ENCODE data around the gene PTPN6.
A peak's percentile ranks its signal among the peaks of the same experiment; 100 is the strongest.

PTPN6 gene

GRCh38 chr12:6939191-6939540 lies 12.0 kb upstream of the PTPN6 start:
- no peaks in the 10 kb centered on the region for H3K9me3 Mint-ChIP-seq
- TF ChIP-seq, protein P1, sequence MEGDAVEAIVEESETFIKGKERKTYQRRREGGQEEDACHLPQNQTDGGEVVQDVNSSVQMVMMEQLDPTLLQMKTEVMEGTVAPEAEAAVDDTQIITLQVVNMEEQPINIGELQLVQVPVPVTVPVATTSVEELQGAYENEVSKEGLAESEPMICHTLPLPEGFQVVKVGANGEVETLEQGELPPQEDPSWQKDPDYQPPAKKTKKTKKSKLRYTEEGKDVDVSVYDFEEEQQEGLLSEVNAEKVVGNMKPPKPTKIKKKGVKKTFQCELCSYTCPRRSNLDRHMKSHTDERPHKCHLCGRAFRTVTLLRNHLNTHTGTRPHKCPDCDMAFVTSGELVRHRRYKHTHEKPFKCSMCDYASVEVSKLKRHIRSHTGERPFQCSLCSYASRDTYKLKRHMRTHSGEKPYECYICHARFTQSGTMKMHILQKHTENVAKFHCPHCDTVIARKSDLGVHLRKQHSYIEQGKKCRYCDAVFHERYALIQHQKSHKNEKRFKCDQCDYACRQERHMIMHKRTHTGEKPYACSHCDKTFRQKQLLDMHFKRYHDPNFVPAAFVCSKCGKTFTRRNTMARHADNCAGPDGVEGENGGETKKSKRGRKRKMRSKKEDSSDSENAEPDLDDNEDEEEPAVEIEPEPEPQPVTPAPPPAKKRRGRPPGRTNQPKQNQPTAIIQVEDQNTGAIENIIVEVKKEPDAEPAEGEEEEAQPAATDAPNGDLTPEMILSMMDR (IDR thresholded peaks at IDR 0.05): no peak
- DNase-seq: no peak

GRCh38 chr12:6941267-6941666 lies 9.9 kb upstream of the PTPN6 start:
- TF ChIP-seq, protein P1 (IDR thresholded peaks at IDR 0.05): no peak
- H3K27me3 Mint-ChIP-seq (ENCODE audit: low read depth, poor library complexity): peaks cover 2% of the 10 kb centered on the region
- no peak overlapping the region for H3K4me3 Mint-ChIP-seq
- DNase-seq: no peak
- H3K27ac Mint-ChIP-seq: no peak overlapping the region
- peaks cover 35% of the 10 kb centered on the region for H3K36me3 Mint-ChIP-seq (ENCODE audit: low read depth)
- no peaks in the 10 kb centered on the region for H3K9me3 Mint-ChIP-seq
- H3K4me1 Mint-ChIP-seq: peaks cover 82% of the 10 kb centered on the region

More at GRCh38 chr12:6939191-6939540, 12.0 kb upstream of the PTPN6 start:
- peaks cover 6% of the 10 kb centered on the region for H3K27me3 Mint-ChIP-seq (ENCODE audit: low read depth, poor library complexity)
- peak overlapping the region; percentile 91 for H3K27ac Mint-ChIP-seq
- H3K4me3 Mint-ChIP-seq: peak overlapping the region; percentile 73
- peaks cover 61% of the 10 kb centered on the region for H3K4me1 Mint-ChIP-seq
- H3K36me3 Mint-ChIP-seq (ENCODE audit: low read depth): peaks cover 54% of the 10 kb centered on the region

DNA sequence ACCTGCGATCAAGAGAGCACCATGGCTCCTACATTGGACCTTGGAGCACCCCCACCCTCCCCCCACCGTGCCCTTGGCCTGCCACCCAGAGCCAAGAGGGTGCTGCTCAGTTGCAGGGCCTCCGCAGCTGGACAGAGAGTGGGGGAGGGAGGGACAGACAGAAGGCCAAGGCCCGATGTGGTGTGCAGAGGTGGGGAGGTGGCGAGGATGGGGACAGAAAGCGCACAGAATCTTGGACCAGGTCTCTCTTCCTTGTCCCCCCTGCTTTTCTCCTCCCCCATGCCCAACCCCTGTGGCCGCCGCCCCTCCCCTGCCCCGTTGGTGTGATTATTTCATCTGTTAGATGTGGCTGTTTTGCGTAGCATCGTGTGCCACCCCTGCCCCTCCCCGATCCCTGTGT lies 9.4 kb upstream of the PTPN6 start:
- Mint-ChIP-seq H3K4me1 (peaks cover 82% of the 10 kb centered on the region), H3K4me3 (no peak overlapping the region), H3K9me3 (no peaks in the 10 kb centered on the region), H3K27ac (no peak overlapping the region), H3K36me3 (ENCODE audit: low read depth) (peaks cover 30% of the 10 kb centered on the region), H3K27me3 (ENCODE audit: low read depth, poor library complexity) (peaks cover 2% of the 10 kb centered on the region)
- no peak for DNase-seq
- TF ChIP-seq, protein P1 (IDR thresholded peaks at IDR 0.05): no peak

DNA sequence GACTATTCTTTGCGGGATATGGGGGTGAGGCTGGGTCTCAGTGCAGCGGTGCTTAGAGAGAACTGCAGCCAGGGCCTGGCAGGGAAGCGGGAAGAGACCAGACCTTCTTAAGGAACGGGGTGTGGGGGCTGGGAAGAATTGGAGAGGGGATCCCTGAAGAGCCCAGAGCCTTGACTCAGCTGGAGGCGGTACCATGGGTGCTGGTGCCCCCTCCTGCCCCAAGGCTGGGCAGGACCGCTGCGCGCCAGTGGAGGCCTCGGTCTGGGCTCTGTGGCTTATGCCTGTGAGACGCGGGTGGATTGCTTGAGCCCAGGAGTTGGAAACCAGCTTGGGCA lies 8.9 kb upstream of the PTPN6 start:
- TF ChIP-seq, protein P1 (IDR thresholded peaks at IDR 0.05): no peak
- peaks cover 2% of the 10 kb centered on the region for H3K27me3 Mint-ChIP-seq (ENCODE audit: low read depth, poor library complexity)
- peaks cover 29% of the 10 kb centered on the region for H3K36me3 Mint-ChIP-seq (ENCODE audit: low read depth)
- DNase-seq: no peak
- no peak overlapping the region for H3K4me3 Mint-ChIP-seq
- H3K9me3 Mint-ChIP-seq: no peaks in the 10 kb centered on the region
- H3K4me1 Mint-ChIP-seq: peaks cover 85% of the 10 kb centered on the region
- peak overlapping the region; percentile 100 for H3K27ac Mint-ChIP-seq

DNA sequence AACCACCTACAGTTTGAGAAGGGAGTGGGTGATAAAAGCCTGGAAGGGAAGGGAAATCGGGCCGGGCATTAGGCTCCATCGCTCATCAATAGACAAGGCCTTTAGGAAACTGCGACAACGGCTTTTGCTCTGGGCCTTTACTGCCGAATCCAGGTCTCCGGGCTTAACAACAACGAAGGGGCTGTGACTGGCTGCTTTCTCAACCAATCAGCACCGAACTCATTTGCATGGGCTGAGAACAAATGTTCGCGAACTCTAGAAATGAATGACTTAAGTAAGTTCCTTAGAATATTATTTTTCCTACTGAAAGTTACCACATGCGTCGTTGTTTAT lies 7.8 kb upstream of the PTPN6 start:
- peak overlapping the region; percentile 100 for H3K27ac Mint-ChIP-seq
- peak; percentile 71 for DNase-seq
- H3K27me3 Mint-ChIP-seq (ENCODE audit: low read depth, poor library complexity): peaks cover 2% of the 10 kb centered on the region
- TF ChIP-seq, protein P1 (IDR thresholded peaks at IDR 0.05): no peak
- H3K9me3 Mint-ChIP-seq: no peaks in the 10 kb centered on the region
- peaks cover 29% of the 10 kb centered on the region for H3K36me3 Mint-ChIP-seq (ENCODE audit: low read depth)
- peak overlapping the region; percentile 86 for H3K4me3 Mint-ChIP-seq
- H3K4me1 Mint-ChIP-seq: peaks cover 80% of the 10 kb centered on the region

- Mint-ChIP-seq H3K9me3 (no peaks in the 10 kb centered on the region), H3K27me3 (ENCODE audit: low read depth, poor library complexity) (peaks cover 2% of the 10 kb centered on the region), H3K36me3 (ENCODE audit: low read depth) (peaks cover 29% of the 10 kb centered on the region), H3K4me1 (peaks cover 79% of the 10 kb centered on the region), H3K27ac (peak within 1 kb of the TSS; percentile 100), H3K4me3 (peak within 1 kb of the TSS; percentile 86)
- peak; percentile 64 for DNase-seq
- TF ChIP-seq, protein P1 (IDR thresholded peaks at IDR 0.05): no peak
These were observed 7.3 kb upstream of the PTPN6 start, which contains the start of the genes C12orf57 and RNU7-1 for GRCh38 chr12:6943722-6944380. TSS of gene C12orf57 (plus strand) at chr12:6944022. CDS start at chr12:6944122, 100 bp downstream. TSS of gene RNU7-1 (plus strand) at chr12:6943816.
